Naive thymus-derived CD4-positive, alpha-beta T cell (primary cell): ENCODE measurements around the gene QRFP. TPM values are rescaled to one million over a fixed set of nuclear protein-coding genes. Genes with fewer than 3 reads are reported as not detected.

Experiments
- ATAC-seq: fragments of 150-1000 bp; cut with Tn5 transposase; 2 replicates; pipeline ENCODE4 v1.10.0; 2021; ENCODE audit warnings: mild to moderate bottlenecking, moderate library complexity
- CTCF ChIA-PET: fragments of 350-600 bp; sonication (Branson Sonifier 250); formaldehyde crosslinking; loops from one replicate; lab custom pipeline; 2021; ENCODE audit warnings: antibody characterized with exemption; lab: Charles Lee
- POLR2A ChIA-PET: fragments of 350-600 bp; sonication (Branson Sonifier 250); formaldehyde crosslinking; loops from one replicate; lab custom pipeline; 2021; ENCODE audit warnings: antibody characterized with exemption, inconsistent platforms; lab: Charles Lee
- DNase-seq, 9 donors: peaks; one replicate each; pipeline versions ENCODE4 v3.0.0 to v3.0.0-alpha.2; 2020 to 2022; ENCODE audit warnings: mixed read lengths in 1 of 9
- H3K27ac ChIP-seq: one replicate; pipeline ENCODE4 v1.7.0; 2013; ENCODE audit warnings: mild to moderate bottlenecking, low read depth, low read length, moderate library complexity
- H3K27me3 ChIP-seq, 2 donors: one replicate each; pipeline ENCODE4 v1.7.0; 2013; ENCODE audit warnings: low read length in 2 of 2, mild to moderate bottlenecking in 2 of 2, moderate library complexity in 2 of 2; ENCODE audit not compliant: control insufficient read depth in 2 of 2, insufficient read depth in 2 of 2
- H3K36me3 ChIP-seq, 3 experiments: 1 replicate in 2 of 3; 2 replicates in 1 of 3; pipeline ENCODE4 v1.7.0; 2013; ENCODE audit warnings: low read length in 3 of 3, mild to moderate bottlenecking in 3 of 3, moderate library complexity in 1 of 3; ENCODE audit not compliant: insufficient read depth in 3 of 3, control insufficient read depth in 2 of 3
- H3K4me1 ChIP-seq, 2 donors: one replicate each; pipeline ENCODE4 v1.7.0; 2013; ENCODE audit warnings: low read length in 2 of 2, mild to moderate bottlenecking in 2 of 2, moderate library complexity in 1 of 2; ENCODE audit not compliant: control insufficient read depth in 2 of 2, insufficient read depth in 2 of 2
- H3K4me3 ChIP-seq: 2 replicates; pipeline ENCODE4 v1.7.0; 2013; ENCODE audit warnings: mild to moderate bottlenecking, low read length
- H3K9me3 ChIP-seq, 3 experiments: 1 replicate in 2 of 3; 2 replicates in 1 of 3; pipeline ENCODE4 v1.7.0; 2013; ENCODE audit warnings: low read length in 3 of 3; ENCODE audit not compliant: control insufficient read depth in 2 of 3
- H3K27ac Mint-ChIP-seq, 9 donors: one replicate each; pipeline ENCODE4 v1.8.0; 2020 to 2022; ENCODE audit warnings: mixed read lengths in 9 of 9, mild to moderate bottlenecking in 8 of 9, moderate library complexity in 5 of 9, inconsistent platforms in 2 of 9
- H3K27me3 Mint-ChIP-seq, 5 donors: one replicate each; pipeline ENCODE4 v1.8.0; 2021 to 2022; ENCODE audit warnings: mixed read lengths in 5 of 5, mild to moderate bottlenecking in 1 of 5
- H3K36me3 Mint-ChIP-seq, 5 donors: one replicate each; pipeline ENCODE4 v1.8.0; 2020 to 2022; ENCODE audit warnings: mixed read lengths in 5 of 5, mild to moderate bottlenecking in 3 of 5, inconsistent platforms in 1 of 5
- H3K4me1 Mint-ChIP-seq, 7 donors: one replicate each; pipeline ENCODE4 v1.8.0; 2020 to 2022; ENCODE audit warnings: mixed read lengths in 7 of 7, mild to moderate bottlenecking in 3 of 7, inconsistent platforms in 1 of 7
- H3K4me3 Mint-ChIP-seq, 10 donors: one replicate each; pipeline ENCODE4 v1.8.0; 2020 to 2022; ENCODE audit warnings: mild to moderate bottlenecking in 10 of 10, mixed read lengths in 10 of 10, moderate library complexity in 6 of 10, inconsistent platforms in 2 of 10
- H3K9me3 Mint-ChIP-seq, 11 donors: one replicate each; pipeline ENCODE4 v1.8.0; 2020 to 2022; ENCODE audit warnings: mixed read lengths in 11 of 11, mild to moderate bottlenecking in 4 of 11, inconsistent platforms in 1 of 11, moderate library complexity in 1 of 11
- intact Hi-C, 2 donors: fragments of 100-400 bp; cut with micrococcal nuclease; formaldehyde crosslinking; loops; one replicate each; pipeline ENCODE4 v1.15.1; 2023
- polyA plus RNA-seq, 2 donors: library from polyadenylated mRNA; unstranded; fragments of 300-500 nt; fragmentation: Illumina TruSeq; gene quantifications; one replicate each; pipeline ENCODE4 v1.2.3, GENCODE V29; 2021
- total RNA-seq, 6 experiments: library from RNA in 5 of 6; stranded (reverse) in 5 of 6; gene quantifications; 1 replicate in 5 of 6; 2 replicates in 1 of 6; pipeline ENCODE4 v1.2.3 and lab custom pipeline; 2021 to 2026

The QRFP gene
- total and polyA plus RNA-seq, 7 experiments from 2014 or later = not detected

GRCh38 chr9:130888146-130888885, 8.3 kb downstream of the QRFP start:
- Mint-ChIP-seq H3K36me3 (peaks cover 0 to 20% (median 8%) of the 10 kb centered on the region in 5 donors), H3K27me3 (no peaks in the 10 kb centered on the region), H3K4me1 (peaks cover 0 to 3% (median 0%) of the 10 kb centered on the region in 7 donors), H3K4me3 (no peak overlapping the region), H3K27ac (no peak overlapping the region), H3K9me3 (no peaks in the 10 kb centered on the region)
- Histone ChIP-seq H3K4me1 (no peaks in the 10 kb centered on the region), H3K4me3 (no peak overlapping the region), H3K9me3 (no peaks in the 10 kb centered on the region), H3K27ac (no peak overlapping the region), H3K36me3 (peaks cover 0 to 61% (median 0%) of the 10 kb centered on the region in 3 experiments), H3K27me3 (no peaks in the 10 kb centered on the region)
- ATAC-seq (no peak), DNase-seq (no peak)
- POLR2A ChIA-PET = no interaction called here
- CTCF ChIA-PET = no interaction called here
- intact Hi-C loops = no loop called here

GRCh38 chr9:130887494-130888144, 9.0 kb downstream of the QRFP start:
- no peaks in the 10 kb centered on the region for H3K4me1 Mint-ChIP-seq
- Histone ChIP-seq H3K4me3 (no peak overlapping the region), H3K36me3 (peaks cover 0 to 62% (median 0%) of the 10 kb centered on the region in 3 experiments), H3K9me3 (no peaks in the 10 kb centered on the region), H3K27me3 (no peaks in the 10 kb centered on the region), H3K4me1 (no peaks in the 10 kb centered on the region), H3K27ac (no peak overlapping the region)
- ATAC-seq (no peak), DNase-seq (no peak)
- H3K27ac Mint-ChIP-seq = no peak overlapping the region
- intact Hi-C loops = no loop called here
- peaks cover 0 to 21% (median 8%) of the 10 kb centered on the region in 5 donors for H3K36me3 Mint-ChIP-seq
- ChIA-PET CTCF (no interaction called here), POLR2A (no interaction called here)
- H3K4me3 Mint-ChIP-seq = no peak overlapping the region
- no peaks in the 10 kb centered on the region for H3K27me3 Mint-ChIP-seq
- H3K9me3 Mint-ChIP-seq = no peaks in the 10 kb centered on the region

GRCh38 chr9:130886981-130887380, 9.6 kb downstream of the QRFP start:
- no peaks in the 10 kb centered on the region for H3K27me3 ChIP-seq
- H3K9me3 ChIP-seq = no peaks in the 10 kb centered on the region
- ATAC-seq (no peak), DNase-seq (no peak)
- CTCF ChIA-PET = no interaction called here
- H3K27ac ChIP-seq = no peak overlapping the region
- peaks cover 0 to 21% (median 8%) of the 10 kb centered on the region in 5 donors for H3K36me3 Mint-ChIP-seq
- intact Hi-C loops = no loop called here
- H3K4me3 ChIP-seq = no peak overlapping the region
- peaks cover 0 to 65% (median 0%) of the 10 kb centered on the region in 3 experiments for H3K36me3 ChIP-seq
- no peaks in the 10 kb centered on the region for H3K4me1 Mint-ChIP-seq
- H3K4me1 ChIP-seq = no peaks in the 10 kb centered on the region
- H3K27me3 Mint-ChIP-seq = no peaks in the 10 kb centered on the region
- H3K27ac Mint-ChIP-seq = no peak overlapping the region
- H3K4me3 Mint-ChIP-seq = no peak overlapping the region
- POLR2A ChIA-PET = no interaction called here
- no peaks in the 10 kb centered on the region for H3K9me3 Mint-ChIP-seq

- intact Hi-C loops = no loop called here
- Histone ChIP-seq H3K9me3 (no peaks in the 10 kb centered on the region), H3K27me3 (no peaks in the 10 kb centered on the region), H3K27ac (no peak overlapping the region), H3K4me1 (no peaks in the 10 kb centered on the region), H3K4me3 (no peak overlapping the region), H3K36me3 (peaks cover 0 to 77% (median 0%) of the 10 kb centered on the region in 3 experiments)
- H3K27me3 Mint-ChIP-seq = no peaks in the 10 kb centered on the region
- H3K9me3 Mint-ChIP-seq = no peaks in the 10 kb centered on the region
- H3K36me3 Mint-ChIP-seq = peaks cover 5 to 31% (median 12%) of the 10 kb centered on the region in 5 donors
- no peak overlapping the region for H3K4me3 Mint-ChIP-seq
- CTCF ChIA-PET = no interaction called here
- DNase-seq (no peak), ATAC-seq (no peak)
- H3K4me1 Mint-ChIP-seq = no peaks in the 10 kb centered on the region
- POLR2A ChIA-PET = no interaction called here
- H3K27ac Mint-ChIP-seq = peak overlapping the region in 1 of 9 donors; percentile 26
Observed at GRCh38 chr9:130885484-130886375, 10.9 kb downstream of the QRFP start.

GRCh38 chr9:130884542-130885483, 11.8 kb downstream of the QRFP start:
- intact Hi-C loops = no loop called here
- Mint-ChIP-seq H3K9me3 (no peaks in the 10 kb centered on the region), H3K27ac (peak overlapping the region in 1 of 9 donors; percentile 62), H3K4me1 (no peaks in the 10 kb centered on the region), H3K4me3 (no peak overlapping the region), H3K27me3 (no peaks in the 10 kb centered on the region), H3K36me3 (peaks cover 5 to 40% (median 13%) of the 10 kb centered on the region in 5 donors)
- Histone ChIP-seq H3K36me3 (peaks cover 0 to 86% (median 0%) of the 10 kb centered on the region in 3 experiments), H3K4me3 (no peak overlapping the region), H3K4me1 (no peaks in the 10 kb centered on the region), H3K9me3 (no peaks in the 10 kb centered on the region), H3K27ac (no peak overlapping the region), H3K27me3 (no peaks in the 10 kb centered on the region)
- POLR2A ChIA-PET = no interaction called here
- no peak for DNase-seq
- no peak for ATAC-seq
- CTCF ChIA-PET = no interaction called here

GRCh38 chr9:130884111-130884531, 12.5 kb downstream of the QRFP start:
- Mint-ChIP-seq H3K27ac (no peak overlapping the region), H3K36me3 (peaks cover 5 to 47% (median 19%) of the 10 kb centered on the region in 5 donors), H3K4me1 (no peaks in the 10 kb centered on the region), H3K27me3 (no peaks in the 10 kb centered on the region), H3K9me3 (no peaks in the 10 kb centered on the region), H3K4me3 (no peak overlapping the region)
- DNase-seq = no peak
- POLR2A ChIA-PET = no interaction called here
- Histone ChIP-seq H3K4me1 (no peaks in the 10 kb centered on the region), H3K27ac (no peak overlapping the region), H3K36me3 (peaks cover 0 to 93% (median 0%) of the 10 kb centered on the region in 3 experiments), H3K4me3 (no peak overlapping the region), H3K9me3 (no peaks in the 10 kb centered on the region), H3K27me3 (no peaks in the 10 kb centered on the region)
- intact Hi-C loops = no loop called here
- ATAC-seq = no peak
- CTCF ChIA-PET = no interaction called here
